Stimulated activated CD4-positive, alpha-beta T cell treated with anti-CD3 and anti-CD28 coated beads, Interleukin-4, amount 100 ng/mL, for 1 hour (primary cell): ENCODE measurements around the gene CD8B2.
A peak's percentile ranks its signal among the peaks of the same experiment; 100 is the strongest.
"Not testable (repeated sequence)": the region's sequence is repeated elsewhere in the genome, so short reads cannot be mapped to it uniquely, and the experiment has no call there.

Source experiments
- DNase-seq: peaks from one replicate; pipeline ENCODE4 v3.0.0-alpha.2; 2020

The CD8B2 gene

DNA sequence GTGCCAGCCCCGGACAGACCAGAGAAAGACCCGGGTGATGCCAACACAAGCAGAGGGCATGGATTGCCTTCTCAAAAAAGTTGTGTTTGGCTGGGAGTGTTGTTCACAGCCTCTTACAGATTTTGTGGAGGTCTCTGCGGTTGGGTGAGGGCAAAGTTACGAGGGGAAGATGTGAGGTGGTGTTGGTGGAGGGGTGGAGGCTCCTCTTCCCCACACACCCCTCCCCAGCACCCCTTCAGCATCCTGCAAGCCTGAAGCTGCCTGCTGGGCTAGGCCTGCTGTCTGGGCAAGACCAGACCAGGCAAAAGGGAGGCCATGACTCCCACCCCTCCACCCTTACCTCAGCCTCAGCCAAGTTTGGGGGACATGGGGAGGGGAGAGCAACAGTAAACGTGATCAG, 26.2 kb downstream of the CD8B2 start:
- DNase-seq, result not testable (repeated sequence)

DNA sequence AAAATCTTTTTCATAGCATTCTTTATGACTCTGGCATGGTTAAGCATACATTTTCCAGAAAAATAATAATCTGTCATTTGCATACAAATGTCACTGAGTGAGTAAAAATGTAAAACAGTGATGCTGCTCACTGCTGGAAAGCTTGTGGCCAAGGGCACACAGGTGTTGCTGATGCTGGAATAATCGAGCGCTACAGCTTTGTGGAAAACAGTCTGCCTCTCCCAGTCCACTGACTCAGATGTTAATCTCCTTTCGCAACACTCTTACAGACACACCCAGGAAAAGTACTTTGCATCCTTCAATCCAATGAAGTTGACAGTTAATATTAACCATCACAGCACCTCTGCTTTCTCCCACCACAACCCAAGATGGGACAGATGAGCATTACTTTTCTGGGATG, 27.7 kb downstream of the CD8B2 start:
- DNase-seq, result not testable (repeated sequence)

DNA sequence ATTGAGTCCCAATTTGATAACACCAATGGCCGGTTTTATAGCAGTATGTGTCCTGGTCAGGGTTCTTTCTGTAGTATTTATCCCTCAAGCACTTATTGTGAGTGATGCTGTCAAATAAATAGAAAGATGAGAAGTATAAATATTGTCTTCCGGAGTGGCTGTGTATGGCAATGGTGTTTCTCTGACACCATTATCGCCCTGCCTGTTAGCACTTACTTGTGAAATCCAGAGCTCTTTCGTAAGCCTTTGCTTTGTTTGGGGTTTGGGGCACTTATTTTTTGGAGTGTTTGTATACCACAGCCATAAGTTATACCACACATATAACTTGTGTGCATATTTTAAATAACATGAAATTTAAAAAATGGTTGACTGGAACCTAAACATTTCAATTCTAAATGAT, 29.3 kb downstream of the CD8B2 start:
- no peak for DNase-seq

DNA sequence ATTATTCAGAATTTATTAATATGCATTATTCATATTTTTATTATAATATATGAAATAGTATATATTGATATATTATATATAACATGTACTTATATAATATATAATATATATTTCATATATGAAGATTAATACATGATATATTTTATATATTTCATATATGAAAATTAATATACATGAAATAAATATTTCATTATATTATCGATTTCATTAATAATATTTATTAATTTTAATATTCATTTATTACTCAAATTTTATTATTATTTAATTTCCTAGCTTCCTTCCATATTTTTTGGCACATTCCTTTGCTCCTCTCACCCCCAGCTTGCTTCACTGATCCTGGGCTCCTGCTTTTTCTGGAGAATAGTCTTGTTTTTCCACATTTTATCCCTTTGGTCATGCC, 29.7 kb downstream of the CD8B2 start:
- DNase-seq, result no peak

DNA sequence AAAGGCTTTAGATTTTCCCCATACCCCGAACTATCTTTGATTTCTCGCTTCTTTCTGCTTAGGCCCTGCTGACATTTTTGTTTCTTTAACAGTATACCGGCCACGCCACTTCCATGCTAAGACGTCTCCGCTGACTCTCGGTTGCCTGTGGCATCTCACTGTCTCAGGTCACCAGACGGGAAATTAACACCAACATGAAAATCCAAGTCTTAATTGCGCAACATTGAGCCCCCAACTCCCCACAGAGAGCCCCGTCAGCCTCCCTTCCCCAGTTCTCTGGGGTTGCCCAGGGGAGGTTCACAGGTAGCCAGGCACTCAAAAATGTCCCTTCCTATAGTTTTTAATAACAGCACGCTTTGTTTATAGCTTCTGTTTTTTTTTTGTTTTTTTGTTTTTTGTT, 30.2 kb downstream of the CD8B2 start:
- DNase-seq, result no peak

DNA sequence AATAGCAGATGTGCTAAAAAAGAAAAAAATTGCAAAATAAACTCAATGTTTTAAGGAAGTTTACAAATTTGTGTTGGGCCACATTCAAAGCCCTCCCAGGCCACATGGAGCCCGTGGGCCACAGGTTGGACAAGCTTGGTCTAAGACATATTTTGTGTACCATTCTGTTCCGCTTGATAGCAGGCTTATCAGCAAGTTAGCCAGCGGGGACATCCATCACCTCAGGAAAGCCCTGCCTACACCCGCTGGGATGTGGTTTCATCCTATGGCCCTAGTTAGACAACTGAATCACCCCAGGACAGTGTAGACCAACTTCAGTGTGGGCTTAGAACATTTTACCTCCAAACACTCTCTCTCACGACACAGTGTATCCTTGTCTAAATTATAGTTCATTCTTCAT, 32.6 kb downstream of the CD8B2 start:
- no peak for DNase-seq

DNA sequence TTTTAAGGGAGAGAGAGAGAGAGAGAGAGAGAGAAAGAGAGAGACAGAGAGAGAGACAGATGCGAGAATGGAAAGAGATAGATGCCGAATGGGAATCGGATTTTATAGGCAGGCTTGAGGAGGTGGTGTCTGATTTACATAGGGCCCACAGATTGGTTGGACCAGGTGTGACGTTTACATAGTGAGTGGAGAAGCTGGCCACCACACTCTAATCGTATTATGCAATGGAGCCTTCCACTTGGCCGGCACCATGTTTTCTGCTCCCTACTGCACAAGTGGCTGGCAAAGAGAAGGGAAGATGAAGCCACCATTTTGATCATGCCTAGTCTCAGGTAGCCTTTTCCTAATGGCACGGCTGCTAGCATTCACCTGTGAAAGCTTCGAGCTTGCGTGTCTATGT, 33.9 kb downstream of the CD8B2 start:
- DNase-seq, result no peak

DNA sequence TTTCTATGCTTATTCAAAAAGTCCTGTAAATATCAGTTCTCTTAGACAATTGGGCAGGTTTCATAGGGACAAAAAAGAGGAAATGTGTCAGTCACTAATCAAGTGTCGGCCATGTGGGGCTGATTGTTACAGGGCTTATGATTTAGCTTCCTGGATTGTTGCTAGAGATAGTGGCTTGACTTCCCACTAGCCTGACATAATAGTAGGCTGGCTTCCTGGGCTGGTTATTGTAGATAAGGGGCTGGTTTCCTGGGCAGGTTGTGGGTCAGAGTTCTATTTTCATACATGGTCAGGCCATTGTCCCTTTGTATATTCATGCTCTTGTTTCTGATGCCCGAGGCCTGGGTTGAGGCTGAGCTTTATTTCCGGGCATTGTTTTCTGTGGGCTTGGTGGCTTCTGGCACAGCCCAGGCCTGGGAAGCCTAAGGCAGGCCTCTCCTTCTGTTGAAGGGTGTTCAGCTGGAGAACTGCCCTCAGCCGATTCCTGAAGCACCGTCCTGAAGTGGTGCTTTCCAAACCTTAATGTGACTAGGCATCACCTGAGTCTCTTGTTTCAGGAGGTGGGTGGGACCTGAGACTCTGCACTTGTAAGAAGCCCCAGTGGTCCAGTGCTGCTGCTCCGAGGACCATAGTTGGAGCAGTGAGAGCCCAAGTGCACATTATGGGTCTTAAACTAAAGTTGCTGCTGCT, 37.0 kb downstream of the CD8B2 start:
- no peak for DNase-seq

DNA sequence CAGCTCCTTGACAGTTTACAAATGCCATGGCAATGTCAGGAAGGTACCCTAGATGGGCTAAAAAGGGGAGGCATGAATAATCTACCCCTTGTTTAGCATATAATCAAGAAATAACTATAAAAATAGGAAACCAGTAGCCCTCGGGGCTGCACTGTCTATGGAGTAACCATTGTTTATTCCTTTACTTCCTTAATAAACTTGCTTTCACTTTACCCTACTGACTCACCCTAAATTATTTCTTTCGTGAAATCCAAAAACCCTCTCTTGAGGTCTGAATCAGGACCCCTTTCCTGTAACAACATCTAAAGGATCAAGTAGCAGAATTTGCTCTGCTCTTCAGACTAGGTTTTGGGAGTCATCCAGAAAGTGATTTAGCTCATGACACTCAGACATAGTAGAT, 43.7 kb downstream of the CD8B2 start:
- DNase-seq, result no peak

DNA sequence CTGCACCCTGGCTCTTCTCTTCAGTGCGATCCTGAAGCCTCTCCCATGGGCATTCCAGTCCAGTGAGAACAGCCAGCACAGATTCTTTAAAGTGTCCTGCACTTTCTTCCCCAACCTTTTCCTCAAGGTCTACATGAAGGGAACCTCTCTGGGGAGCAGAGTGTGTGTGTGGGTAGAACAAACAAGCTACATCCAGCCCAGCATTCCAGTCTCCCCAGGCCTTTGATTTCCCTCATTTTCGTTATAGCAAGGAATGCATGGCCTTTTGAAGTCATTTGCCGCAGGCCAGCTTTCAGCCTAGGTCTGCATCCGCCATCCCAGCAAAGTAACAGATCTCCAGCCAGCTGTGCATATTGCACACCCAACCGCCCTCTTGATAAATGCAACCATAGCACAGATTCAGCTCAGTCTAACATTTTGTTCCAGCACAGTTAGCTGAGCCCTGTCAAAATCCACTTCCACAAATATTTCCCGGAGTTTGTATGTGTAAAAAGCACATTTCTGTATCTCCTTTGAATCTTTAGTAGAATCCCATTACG, 44.6 kb downstream of the CD8B2 start:
- no peak for DNase-seq

DNA sequence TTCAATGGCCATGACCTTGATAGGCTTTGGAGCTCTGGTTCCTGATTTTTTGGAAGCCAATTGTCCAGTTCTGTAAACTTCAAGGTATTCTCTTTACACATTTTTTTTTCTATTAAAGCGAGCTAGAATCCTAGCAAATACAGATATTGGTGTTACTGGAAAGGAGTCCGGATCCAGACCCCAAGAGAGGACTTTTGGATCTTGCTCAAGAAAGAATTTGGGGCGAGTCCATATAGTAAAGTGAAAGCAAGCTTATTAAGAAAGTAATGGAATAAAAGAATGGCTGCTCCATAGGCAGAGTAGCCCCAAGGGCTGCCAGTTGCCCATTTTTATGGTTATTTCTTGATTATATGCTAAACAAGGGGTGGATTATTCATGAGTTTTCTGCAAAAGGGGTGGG, 45.1 kb downstream of the CD8B2 start:
- DNase-seq, result no peak

DNA sequence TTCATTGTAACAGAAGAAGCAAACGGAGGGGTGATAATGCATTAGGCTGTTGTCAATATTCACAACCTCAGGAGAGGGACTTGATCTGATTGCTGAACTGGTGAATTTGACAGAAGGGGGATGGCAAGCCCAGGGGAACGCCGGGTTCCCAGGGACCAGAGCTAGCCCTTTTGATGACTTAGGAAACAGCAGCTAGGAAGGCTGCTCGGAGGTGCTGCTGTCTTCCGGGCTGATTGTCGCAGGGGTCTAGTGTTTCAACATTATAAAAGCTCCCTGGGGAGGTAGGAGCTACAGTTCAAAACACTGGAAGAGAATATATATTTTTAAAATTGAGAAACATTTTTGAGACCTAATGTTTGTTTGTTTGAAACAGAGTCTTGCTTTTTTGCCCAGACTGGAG, 47.3 kb downstream of the CD8B2 start:
- no peak for DNase-seq

DNA sequence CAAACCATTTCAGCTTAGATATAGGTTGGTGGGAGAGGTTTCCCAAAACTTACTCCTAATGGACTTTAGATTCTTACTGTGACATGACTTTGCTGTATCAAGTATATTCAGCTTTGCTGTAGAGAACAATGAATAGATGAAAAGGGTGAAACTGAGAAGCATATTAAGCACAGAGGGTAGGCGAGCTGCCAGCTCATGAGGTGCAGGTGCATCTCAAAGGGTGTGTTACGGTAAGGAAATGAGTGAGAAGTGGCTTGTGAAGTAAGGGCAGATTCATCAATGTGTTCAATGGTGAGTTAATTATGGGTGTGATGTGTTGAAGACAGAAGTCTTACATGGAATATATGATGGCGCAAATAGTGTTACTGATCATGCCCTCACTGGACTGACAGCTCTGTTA, 49.3 kb downstream of the CD8B2 start:
- no peak for DNase-seq

DNA sequence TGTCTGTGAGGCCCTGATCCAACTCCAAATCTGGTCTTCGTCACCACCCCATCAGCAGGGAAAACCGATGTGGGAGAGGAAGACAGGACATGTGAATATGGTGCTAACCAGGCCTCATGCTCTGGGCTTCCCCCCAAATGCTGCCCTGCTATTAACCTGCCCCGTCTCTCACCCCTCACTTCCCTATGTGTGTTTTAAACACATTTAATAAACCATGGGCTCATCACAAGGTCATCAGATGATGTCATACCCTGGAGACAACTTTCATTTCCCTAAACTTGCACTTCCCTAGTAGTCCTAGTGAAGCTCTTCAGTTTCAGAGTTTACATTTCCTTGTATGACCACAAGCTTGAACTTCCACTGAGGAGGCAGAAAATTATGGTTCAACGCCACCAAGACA, 49.9 kb downstream of the CD8B2 start:
- no peak for DNase-seq

DNA sequence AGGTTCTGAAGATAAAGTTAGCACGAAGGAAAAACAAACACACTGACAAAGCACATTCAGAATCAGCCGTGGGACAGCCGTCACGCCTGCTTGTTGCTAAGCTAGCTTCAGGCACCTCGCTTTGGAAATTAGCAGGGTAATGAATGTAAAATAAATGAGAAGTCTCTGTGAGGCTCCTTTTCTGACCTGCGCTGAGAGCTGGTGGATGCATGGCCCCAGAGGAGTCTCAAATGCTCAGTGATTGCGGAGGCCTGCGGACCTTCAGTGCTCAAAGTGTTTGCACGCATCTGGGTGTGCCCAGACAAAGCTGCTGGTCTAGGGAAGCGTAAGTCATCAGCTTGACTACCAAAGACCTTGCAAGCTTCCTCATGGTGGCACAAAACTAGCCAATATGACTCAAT, 50.6 kb downstream of the CD8B2 start:
- DNase-seq, result no peak

DNA sequence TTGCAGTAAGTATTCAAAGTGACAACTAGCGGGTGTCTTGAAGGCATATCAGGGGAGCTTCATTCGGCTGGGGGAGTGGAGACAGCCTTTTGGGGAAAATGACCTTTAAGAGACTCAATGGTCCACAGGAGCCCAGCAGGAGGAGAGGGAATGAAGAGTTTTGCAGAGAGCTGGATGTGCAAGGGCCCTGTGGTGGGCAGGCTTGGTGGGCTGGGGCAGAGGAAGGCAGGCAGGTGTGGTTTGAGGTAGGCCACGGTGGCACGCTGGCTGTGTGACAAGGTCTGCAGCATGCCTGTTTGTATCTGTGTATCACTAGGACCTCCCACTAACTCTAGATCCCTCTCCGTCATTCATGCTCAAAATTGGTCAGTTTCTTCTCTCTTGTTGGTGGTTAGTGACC, 53.7 kb downstream of the CD8B2 start:
- no peak for DNase-seq

DNA sequence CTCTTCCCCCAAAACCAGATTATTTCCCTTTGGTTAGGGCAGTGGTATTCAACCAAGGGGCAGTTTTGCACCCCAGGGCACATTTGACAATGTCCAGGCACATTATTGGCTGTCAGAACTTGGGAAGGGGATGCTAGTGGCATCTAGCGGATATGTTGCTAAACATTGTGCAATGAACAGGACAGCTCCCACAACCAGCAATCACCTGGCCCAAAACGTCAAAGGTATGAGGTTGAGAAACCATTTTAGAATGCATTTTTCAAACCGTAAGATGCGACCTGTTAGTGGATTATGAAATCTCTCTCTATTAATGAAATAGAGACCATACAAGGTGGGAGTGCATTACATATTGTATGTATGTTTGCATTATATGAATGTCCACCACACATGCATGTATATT, 54.2 kb downstream of the CD8B2 start:
- no peak for DNase-seq

DNA sequence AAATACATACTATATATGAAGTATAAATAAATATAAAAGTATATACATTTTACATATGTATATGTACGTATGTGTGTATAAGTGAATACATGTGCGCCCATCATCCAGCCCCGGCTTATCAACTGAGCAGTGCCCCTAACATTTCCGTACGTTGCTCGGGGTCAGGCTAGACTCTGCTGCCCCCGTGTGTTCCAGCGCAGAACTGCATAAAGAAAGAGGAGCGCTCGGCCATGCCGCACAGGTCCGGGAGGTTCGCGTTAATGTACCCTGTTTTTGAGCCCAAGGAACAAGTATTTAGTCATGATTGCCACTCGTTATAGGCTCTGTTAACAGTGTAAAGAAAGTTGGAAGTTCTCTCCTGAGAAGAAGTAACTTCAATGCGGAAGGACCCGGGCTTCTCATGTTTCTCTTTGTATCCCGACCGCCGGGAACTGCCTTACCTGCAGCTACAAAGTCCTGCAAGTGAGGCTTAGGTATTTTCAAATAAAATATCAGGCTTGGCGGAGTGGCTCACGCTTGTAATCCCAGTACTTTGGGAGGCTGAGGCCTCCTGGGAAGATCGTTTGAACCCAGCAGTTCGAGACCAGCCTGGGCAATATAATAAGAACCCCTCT, 55.7 kb downstream of the CD8B2 start:
- DNase-seq, result peak; percentile 78

DNA sequence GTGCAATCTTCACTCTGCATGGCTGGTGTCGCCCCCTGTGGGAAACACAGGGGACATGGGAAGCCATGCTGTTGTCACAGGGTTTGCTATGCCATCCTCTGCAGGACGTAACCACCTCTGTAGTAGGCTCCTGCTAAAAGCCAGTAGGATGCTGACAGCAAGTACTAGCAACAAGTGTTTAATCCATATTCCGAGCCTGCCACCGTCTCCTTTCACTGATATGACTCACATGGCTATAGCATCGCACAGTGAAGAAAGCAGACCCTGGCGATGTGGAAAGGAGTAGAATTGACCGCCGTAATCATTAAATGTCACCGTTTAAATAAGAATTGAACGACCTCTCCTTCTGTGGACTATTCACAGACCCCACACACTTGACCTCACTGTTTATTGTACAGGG, 57.8 kb downstream of the CD8B2 start:
- no peak for DNase-seq

DNA sequence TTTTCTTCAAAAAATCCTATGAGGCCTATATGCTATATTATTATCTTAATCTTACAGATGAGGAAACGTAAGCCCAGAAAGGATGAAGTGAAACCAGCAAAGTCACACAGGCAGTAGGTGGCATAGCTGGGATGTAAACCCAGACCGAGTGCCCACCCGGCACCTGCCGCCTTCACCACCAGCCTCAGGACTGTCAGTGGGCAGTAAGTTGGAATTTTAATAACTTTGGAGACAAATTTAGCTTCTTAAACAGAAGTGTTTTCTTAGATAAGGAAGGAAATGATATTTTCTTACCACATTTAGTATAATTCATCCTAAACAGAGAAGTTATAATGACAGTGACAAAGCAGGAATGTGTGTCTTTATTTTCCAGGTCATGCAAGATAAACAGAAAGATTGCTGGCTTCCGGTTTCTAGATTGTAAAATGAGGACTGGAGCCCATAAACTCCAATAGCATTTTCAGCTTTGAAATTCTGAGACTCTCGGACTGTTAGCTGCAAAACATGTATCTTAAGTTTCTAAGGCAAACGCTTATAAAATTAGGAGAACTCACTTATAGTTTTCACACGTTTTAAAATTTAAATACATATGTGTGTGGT, 59.3 kb downstream of the CD8B2 start:
- no peak for DNase-seq

DNA sequence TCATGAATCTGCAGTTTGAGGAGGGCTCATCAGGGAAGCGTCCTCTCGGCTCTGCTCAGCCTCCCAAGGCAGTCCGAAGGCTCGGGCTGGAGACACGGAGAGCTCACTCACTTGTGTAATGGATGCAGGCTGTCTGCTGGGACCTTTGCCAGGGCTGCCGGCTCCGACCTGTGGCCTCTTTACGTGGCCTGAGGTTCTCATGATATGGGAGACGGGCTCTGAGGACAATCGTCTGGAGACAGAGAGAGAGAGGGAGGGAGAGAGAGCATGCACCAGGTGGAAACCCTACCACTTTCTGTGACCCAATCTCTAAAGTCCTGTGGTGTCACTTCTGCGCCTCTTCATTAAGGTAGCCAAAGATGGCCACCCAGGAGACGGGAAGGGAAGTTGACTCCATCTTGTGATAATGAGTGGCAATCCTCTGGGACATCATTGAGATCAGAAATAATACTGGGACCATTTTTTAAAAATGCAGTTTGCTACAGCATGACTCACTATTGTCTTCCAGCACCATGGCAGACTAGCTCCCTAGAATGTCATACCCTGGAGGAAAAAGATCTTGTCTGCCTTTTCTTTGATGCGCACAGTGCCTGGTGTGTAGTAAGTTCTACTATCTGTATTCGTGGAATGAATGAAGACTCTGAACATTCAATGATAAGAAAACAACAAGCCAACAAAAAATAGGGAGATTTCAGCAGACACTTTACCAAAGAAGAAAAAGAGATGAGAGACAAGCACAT, 60.2 kb downstream of the CD8B2 start:
- DNase-seq, result no peak

DNA sequence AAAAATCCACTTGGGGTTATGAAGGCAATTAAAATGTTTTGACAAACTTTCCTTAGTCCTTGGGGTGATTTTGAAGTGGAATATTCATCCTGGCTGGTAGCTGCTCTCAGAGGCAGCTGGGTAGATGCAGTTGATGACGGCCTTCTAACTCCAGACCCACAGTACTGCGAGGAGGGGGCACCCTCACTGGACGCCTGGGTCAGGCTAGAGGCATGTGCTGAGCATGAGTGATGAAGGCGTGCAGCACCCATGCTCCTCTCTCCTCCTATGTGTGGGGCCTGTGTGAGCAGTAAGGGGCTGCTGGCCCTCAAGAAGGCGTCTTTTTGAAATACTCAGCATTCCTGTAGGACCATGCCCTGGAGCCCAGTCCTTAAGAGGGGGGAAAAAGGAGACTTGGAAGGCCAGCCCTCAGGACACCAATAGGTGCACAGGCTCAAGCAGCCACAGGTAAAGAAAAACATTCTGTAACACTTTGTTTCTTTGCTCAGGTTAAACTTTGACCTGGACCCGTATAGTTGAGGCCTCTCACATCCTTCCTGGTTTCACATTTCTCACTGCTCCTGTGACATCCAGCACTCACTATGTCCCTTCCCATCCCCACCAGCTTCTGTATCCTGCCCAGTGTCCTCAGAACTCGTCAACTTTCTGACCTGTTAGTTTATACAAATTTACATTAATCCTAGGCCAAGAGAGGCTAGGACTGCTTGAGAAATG, 64.4 kb downstream of the CD8B2 start:
- no peak for DNase-seq

DNA sequence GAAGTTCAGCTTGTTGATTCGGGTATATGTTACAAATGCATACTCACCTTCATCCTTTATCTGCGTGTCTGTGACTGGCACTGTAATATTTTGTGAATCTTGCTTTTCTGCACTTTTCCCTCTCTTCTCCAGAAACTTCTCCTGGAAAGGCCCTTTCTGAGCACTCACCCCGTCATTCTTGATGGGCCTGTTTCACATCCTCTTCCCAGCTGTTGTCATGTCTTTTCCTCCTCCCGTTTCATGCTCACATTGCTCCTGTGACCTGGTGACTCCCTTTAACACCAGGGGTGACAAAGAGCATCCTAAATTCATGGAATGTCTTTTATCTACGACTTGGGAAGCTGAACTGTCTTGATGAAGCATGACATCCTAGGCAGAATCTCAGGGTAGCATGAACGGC, 65.8 kb downstream of the CD8B2 start:
- DNase-seq, result no peak
